SK-N-SH (cell line): ENCODE data around the gene NKX2-2.

Experiments
- CTCF ChIP-seq: fragments of 200-600 bp; sonication (generic); IDR thresholded peaks from 2 replicates; pipeline ENCODE4 v1.6.1; 2017; ENCODE audit warnings: antibody characterized with exemption, mild to moderate bottlenecking, moderate library complexity
- EP300 ChIP-seq, 2 experiments: IDR thresholded peaks; 2 replicates each; pipeline versions ENCODE4 v1.4.0 to v1.6.1; 2012; ENCODE audit warnings: borderline replicate concordance in 1 of 2, low read depth in 1 of 2, low read length in 1 of 2
- TAF1 ChIP-seq: IDR thresholded peaks from 2 replicates; pipeline ENCODE4 v1.6.1; 2012; ENCODE audit warnings: low read depth, mild to moderate bottlenecking, low read length, moderate library complexity, borderline replicate concordance
- TCF12 ChIP-seq: IDR thresholded peaks from 2 replicates; pipeline ENCODE4 v1.4.0; 2012
- TF ChIP-seq, protein P1 (sequence below): IDR thresholded peaks from 2 replicates; pipeline ENCODE4 v1.4.0; 2012; ENCODE audit warnings: low read depth

DNA sequence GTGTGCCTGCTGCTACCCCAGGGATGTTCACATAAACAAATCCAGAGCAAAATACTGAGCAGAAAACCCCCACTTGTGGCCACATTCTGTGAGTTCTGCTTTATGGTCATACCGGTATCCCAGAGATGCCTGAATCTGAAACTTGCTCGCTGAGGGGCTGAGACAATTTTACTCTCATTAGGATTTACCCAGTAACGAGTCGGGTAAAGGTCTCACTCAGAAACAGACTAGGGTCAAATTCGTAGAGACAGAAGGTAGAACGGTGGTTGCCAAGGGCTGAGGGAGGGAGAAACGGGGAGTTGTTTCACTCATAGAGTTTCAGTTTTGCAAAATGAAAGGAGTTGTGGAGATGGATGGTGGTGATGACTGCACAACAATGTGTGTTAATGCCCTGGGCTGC is 45.4 kb upstream of the NKX2-2 start:
- TF ChIP-seq, protein P1, sequence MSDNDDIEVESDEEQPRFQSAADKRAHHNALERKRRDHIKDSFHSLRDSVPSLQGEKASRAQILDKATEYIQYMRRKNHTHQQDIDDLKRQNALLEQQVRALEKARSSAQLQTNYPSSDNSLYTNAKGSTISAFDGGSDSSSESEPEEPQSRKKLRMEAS, result no peak
- TF ChIP-seq TAF1, result no peak
- TF ChIP-seq CTCF, result no peak
- no peak for TF ChIP-seq TCF12
- no peak for TF ChIP-seq EP300 (IDR thresholded peaks at IDR 0.05; ENCODE audit: borderline replicate concordance in 1 of 2, low read depth in 1 of 2, low read length in 1 of 2)
